Right atrium auricular region (tissue), 2 donors: Measurements from ENCODE around the gene MRPS6. TPM values are rescaled to one million over a fixed set of nuclear protein-coding genes. Genes with fewer than 3 reads are reported as not detected.

Experiments used
- DNase-seq: peaks from one replicate; pipeline ENCODE4 v3.0.0-alpha.2; 2019; ENCODE audit warnings: low spot score
- H3K27ac ChIP-seq, 2 donors: fragments of 200-600 bp; sonication (generic); 1 replicate in 1 of 2; 2 replicates in 1 of 2; pipeline ENCODE4 v1.5.1; 2016 to 2019
- H3K27me3 ChIP-seq, 2 donors: fragments of 200-600 bp; sonication (generic); one replicate each; pipeline versions ENCODE4 v1.5.1 to v1.6.0; 2017 to 2019
- H3K36me3 ChIP-seq: fragments of 200-600 bp; sonication (generic); one replicate; pipeline ENCODE4 v1.5.1; 2016
- H3K4me1 ChIP-seq, 2 donors: fragments of 200-600 bp; sonication (generic); one replicate each; pipeline versions ENCODE4 v1.5.1 to v1.6.0; 2017 to 2019
- H3K4me3 ChIP-seq, 2 donors: fragments of 200-600 bp; sonication (generic); 1 replicate in 1 of 2; 2 replicates in 1 of 2; pipeline ENCODE4 v1.5.1; 2017 to 2019; ENCODE audit warnings: mild to moderate bottlenecking in 1 of 2, moderate library complexity in 1 of 2
- H3K9me3 ChIP-seq, 2 donors: fragments of 200-600 bp; sonication (generic); one replicate each; pipeline ENCODE4 v1.5.1; 2019
- total RNA-seq, 2 donors: library from RNA; depleted of rRNA; stranded (reverse); fragments of >200 nt; gene quantifications; one replicate each; pipeline ENCODE4 v1.1.0, GENCODE V29; 2016
- TF ChIP-seq, protein P1 (sequence below), 2 donors: fragments of 200-600 bp; sonication (generic); IDR thresholded peaks; one replicate each; pipeline ENCODE4 v1.5.1; 2019; ENCODE audit warnings: antibody characterized with exemption in 2 of 2

The MRPS6 gene
- total RNA-seq, 2 donors from 2014 or later = 18.8 to 30.4 TPM

DNA sequence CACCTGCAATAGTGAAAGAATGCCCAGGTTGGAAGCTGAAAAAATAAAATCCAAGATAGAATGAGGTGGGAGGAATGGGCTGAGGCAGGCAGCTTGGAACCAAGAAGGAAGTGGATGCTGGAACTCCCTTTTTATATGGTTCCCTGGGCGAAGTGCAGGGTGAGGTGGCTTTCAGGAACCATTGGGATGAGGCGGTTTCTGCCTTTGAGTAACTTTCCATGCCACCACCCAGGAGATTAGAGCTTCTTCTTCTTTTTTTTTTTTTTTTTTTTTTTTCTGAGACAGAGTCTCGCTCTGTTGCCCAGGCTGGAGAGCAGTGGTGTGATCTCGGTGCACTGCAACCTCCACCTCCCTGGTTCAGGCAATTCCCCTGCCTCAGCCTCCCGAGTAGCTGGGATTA, 17.8 kb upstream of the MRPS6 start:
- TF ChIP-seq, protein P1, sequence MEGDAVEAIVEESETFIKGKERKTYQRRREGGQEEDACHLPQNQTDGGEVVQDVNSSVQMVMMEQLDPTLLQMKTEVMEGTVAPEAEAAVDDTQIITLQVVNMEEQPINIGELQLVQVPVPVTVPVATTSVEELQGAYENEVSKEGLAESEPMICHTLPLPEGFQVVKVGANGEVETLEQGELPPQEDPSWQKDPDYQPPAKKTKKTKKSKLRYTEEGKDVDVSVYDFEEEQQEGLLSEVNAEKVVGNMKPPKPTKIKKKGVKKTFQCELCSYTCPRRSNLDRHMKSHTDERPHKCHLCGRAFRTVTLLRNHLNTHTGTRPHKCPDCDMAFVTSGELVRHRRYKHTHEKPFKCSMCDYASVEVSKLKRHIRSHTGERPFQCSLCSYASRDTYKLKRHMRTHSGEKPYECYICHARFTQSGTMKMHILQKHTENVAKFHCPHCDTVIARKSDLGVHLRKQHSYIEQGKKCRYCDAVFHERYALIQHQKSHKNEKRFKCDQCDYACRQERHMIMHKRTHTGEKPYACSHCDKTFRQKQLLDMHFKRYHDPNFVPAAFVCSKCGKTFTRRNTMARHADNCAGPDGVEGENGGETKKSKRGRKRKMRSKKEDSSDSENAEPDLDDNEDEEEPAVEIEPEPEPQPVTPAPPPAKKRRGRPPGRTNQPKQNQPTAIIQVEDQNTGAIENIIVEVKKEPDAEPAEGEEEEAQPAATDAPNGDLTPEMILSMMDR (IDR thresholded peaks at IDR 0.05) = no peak
- no peaks in the 10 kb centered on the region for H3K4me1 ChIP-seq
- no peaks in the 10 kb centered on the region for H3K27me3 ChIP-seq
- H3K9me3 ChIP-seq = no peaks in the 10 kb centered on the region
- no peak overlapping the region for H3K27ac ChIP-seq
- H3K36me3 ChIP-seq = no peaks in the 10 kb centered on the region
- no peak overlapping the region for H3K4me3 ChIP-seq
- no peak for DNase-seq

DNA sequence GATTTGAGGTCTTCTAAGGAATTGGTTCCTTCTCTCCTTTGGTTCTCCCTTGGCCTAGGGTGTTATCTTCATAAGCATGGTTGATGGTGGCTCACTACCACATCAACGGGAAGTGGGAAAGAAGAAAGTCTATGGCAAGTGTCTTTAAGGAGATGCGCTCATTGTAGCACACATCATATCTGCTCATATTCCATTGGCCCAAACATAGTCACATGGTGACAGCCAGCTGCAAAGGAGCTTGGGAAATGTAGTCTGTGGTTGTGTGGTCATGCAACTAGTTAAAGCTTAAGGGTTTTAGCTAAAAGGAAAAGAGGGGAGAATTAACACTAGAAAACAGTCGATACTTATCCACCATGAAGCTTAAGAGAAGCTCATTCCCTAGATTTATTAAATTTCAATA, 11.4 kb upstream of the MRPS6 start:
- no peaks in the 10 kb centered on the region for H3K27me3 ChIP-seq
- no peak for DNase-seq
- no peaks in the 10 kb centered on the region for H3K9me3 ChIP-seq
- no peak overlapping the region for H3K4me3 ChIP-seq
- H3K36me3 ChIP-seq = no peaks in the 10 kb centered on the region
- H3K4me1 ChIP-seq = no peaks in the 10 kb centered on the region
- TF ChIP-seq, protein P1 (IDR thresholded peaks at IDR 0.05) = no peak
- H3K27ac ChIP-seq = no peak overlapping the region

DNA sequence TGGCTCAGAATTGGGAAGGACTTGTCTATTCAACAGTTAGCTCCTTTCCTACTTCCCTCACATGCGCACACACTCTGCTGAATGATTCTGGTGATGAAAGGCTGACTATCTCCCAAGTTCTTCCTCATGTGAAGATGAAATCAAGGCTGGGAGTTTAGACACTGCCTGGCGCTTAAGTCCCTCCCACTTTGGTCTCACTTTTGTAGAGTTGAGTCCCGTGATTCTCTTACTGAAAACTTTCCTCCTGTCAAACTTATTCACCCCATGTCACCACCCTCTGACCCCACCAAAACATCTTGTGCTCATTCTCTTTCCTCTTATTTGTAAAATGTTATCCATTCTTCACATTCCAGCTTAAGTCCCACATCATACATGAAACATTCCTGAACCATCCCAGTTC, 8.4 kb upstream of the MRPS6 start:
- Histone ChIP-seq H3K27me3 (no peaks in the 10 kb centered on the region), H3K27ac (no peak overlapping the region), H3K36me3 (no peaks in the 10 kb centered on the region), H3K4me1 (no peaks in the 10 kb centered on the region), H3K4me3 (no peak overlapping the region), H3K9me3 (no peaks in the 10 kb centered on the region)
- TF ChIP-seq, protein P1 (IDR thresholded peaks at IDR 0.05) = no peak
- no peak for DNase-seq

DNA sequence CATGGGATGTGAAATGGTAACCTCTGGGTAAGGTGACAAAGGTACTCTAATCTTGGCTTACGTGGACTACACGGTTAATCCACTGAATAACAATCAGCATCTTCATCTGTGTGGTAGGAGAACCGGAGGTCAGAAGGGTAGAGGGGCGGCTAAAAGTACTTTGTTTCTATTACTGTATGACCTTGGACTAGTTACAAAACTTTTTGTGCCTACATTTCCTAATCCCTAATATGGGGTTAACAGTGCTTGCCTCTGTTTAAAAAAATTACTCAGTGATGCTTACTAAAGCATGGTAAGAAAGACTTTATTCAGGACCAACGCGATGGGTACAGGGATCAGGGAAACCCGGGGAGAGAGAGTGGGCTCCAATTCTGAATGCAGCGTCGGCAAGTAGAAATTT, 1.7 kb upstream of the MRPS6 start:
- H3K9me3 ChIP-seq = no peaks in the 10 kb centered on the region
- H3K4me1 ChIP-seq = peaks cover 0 to 25% of the 10 kb centered on the region in 2 donors
- no peaks in the 10 kb centered on the region for H3K36me3 ChIP-seq
- peak overlapping the region in 1 of 2 donors; percentile 87 for H3K27ac ChIP-seq
- TF ChIP-seq, protein P1 (IDR thresholded peaks at IDR 0.05) = no peak
- no peak for DNase-seq
- H3K27me3 ChIP-seq = no peaks in the 10 kb centered on the region
- H3K4me3 ChIP-seq = no peak overlapping the region

DNA sequence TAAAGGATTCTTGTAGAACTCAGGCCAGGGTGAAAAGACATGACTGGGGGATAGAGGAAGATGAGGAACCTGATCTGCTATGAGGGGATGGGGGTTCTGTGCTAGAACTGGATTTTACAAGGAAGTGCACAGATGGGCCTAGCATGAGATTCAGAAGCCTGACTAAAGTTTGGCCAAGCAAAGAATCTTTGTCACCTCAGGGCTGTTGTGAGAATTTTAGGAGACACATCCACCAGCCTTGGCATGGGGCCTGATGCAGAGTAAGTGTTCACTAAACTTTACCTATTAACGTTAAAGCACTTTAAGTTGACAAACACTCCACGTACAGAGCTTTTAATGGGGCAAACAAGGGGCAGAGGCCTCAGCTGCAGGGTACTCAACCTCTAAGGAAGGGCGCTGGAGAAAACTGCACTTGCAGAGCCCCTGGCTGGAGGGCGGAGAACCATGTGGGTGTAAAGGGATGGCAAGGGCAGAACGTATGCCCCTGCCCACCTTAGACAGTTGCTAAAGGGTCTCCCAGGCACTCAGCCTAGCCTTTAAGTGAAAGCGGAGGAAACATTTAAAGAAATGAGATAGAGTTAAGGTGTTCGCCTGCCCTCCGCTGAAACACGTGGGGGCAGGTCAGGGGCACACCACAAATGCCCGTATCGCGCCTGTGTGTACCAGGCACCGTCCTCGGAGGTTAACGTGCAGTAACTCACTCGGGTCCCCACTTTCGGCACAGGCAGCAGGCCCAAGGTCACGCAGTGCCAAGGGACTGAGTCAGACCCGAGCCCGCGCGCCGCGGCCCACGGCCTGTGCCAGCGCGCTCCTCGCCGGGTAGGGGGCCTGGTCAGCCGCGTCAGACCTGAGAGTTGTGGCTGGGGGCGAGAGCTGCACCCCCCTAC, 990 bp upstream of the MRPS6 start:
- Histone ChIP-seq H3K27ac (peak overlapping the region; percentile 87 to 89), H3K4me1 (peaks cover 0 to 32% of the 10 kb centered on the region in 2 donors), H3K36me3 (no peaks in the 10 kb centered on the region), H3K27me3 (no peaks in the 10 kb centered on the region), H3K4me3 (peak overlapping the region; percentile 75 to 83), H3K9me3 (no peaks in the 10 kb centered on the region)
- no peak for DNase-seq
- TF ChIP-seq, protein P1 (IDR thresholded peaks at IDR 0.05) = no peak
